ENCODE results near the gene PARP3. TPM values are rescaled to one million over a fixed set of nuclear protein-coding genes. Genes with fewer than 3 reads are reported as not detected.
"Not testable (repeated sequence)": the region's sequence is repeated elsewhere in the genome, so short reads cannot be mapped to it uniquely, and the experiment has no call there.

The PARP3 gene
- total RNA-seq = 9.7 and 12.7 TPM in 2 replicates

DNA sequence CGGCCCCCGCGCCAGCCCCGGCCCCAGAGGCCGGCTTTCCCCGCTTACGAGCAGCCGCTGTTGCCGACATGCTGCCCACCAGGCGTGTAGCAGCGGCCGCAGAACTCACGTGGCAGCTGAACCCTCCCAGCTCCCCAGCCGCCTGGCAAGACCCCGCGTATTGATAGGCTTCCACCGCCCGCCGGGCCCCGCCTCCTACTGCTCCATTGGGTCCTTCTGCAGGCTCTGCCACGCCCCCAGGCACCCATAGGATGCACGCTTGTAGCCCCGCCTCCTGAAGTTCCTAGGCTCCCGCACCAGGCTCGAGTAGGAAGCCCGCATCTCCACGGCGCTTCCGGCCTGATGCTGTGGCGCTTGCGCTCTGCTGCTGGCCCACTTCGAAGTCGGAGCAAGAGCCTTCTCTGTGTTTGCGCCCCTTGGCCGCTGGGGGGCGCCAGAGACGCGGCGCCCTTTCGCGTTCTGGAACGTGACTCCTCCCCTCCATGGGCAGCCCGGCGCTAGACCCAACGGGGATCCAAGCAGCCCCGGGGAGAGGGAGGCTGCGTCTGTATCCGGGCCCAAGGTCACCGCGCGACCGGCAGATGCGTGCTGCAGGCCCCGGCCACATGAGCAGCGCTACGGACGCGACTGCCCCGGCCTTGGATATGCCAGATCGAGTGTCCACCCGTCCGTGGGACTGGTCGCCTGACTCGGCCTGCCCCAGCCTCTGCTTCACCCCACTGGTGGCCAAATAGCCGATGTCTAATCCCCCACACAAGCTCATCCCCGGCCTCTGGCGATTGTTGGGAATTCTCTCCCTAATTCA lies at the start of gene PARP3, which contains the start of gene RRP9:
Gene PARP3 (plus strand): TSS at position 566 of the 805 bp plus-strand sequence. CDS start 993 bp downstream, outside the sequence.
Gene RRP9 (minus strand): TSS at position 107 of the 805 bp plus-strand sequence. CDS start 37 bp downstream, at position 70.
- POLR2A ChIA-PET = interaction anchor here (0.6 to 2.6 kb wide), 13 partner anchors 9 to 557 kb away, joined by 3 to 35 read pairs (median 4); partner anchors contain the start of genes ABHD14A, ABHD14B, ACY1 and DUSP7
- CTCF ChIA-PET = interaction anchor here (0.6 to 2.2 kb wide), 11 partner anchors 11 to 178 kb away, joined by 3 to 27 read pairs (median 3); partner anchors contain the start of genes ABHD14B, ACY1, DUSP7 and PCBP4
- H3K27me3 Mint-ChIP-seq = no peaks in the 10 kb centered on the region
- intact Hi-C loops (cut with micrococcal nuclease) = loop anchor here (1.0 to 5.0 kb wide), 12 partner anchors 14 to 765 kb away; partner anchors contain the start of genes ABHD14B, ACY1, GLT8D1 and MANF
- peak; percentile 96 for DNase-seq
- H3K27ac Mint-ChIP-seq = peak within 1 kb of the TSS; percentile 77
- peak; percentile 34 for TF ChIP-seq CTCF (IDR thresholded peaks at IDR 0.05)
- H3K4me3 Mint-ChIP-seq = peak within 1 kb of the TSS; percentile 90
- peaks cover 28% of the 10 kb centered on the region for H3K36me3 Mint-ChIP-seq (ENCODE audit: low read depth)
- peak; percentile 94 for ATAC-seq (ENCODE audit: low read depth)
- H3K9me3 Mint-ChIP-seq = no peaks in the 10 kb centered on the region
- H3K4me1 Mint-ChIP-seq = peaks cover 38% of the 10 kb centered on the region

- no peaks in the 10 kb centered on the region for H3K4me1 Mint-ChIP-seq
- no peak overlapping the region for H3K27ac Mint-ChIP-seq
- H3K27me3 Mint-ChIP-seq = peaks cover 48% of the 10 kb centered on the region
- ATAC-seq (ENCODE audit: low read depth) (no peak), DNase-seq (no peak)
- no peaks in the 10 kb centered on the region for H3K36me3 Mint-ChIP-seq (ENCODE audit: low read depth)
- CTCF ChIA-PET = no interaction called here
- no peaks in the 10 kb centered on the region for H3K9me3 Mint-ChIP-seq
- no peak overlapping the region for H3K4me3 Mint-ChIP-seq
- POLR2A ChIA-PET = no interaction called here
- TF ChIP-seq CTCF (IDR thresholded peaks at IDR 0.05) = no peak
- intact Hi-C loops (cut with micrococcal nuclease) = no loop called here
These were observed 47.8 kb upstream of the PARP3 start for GRCh38 chr3:51894391-51894790.

- no peak for TF ChIP-seq CTCF (IDR thresholded peaks at IDR 0.05)
- peaks cover 49% of the 10 kb centered on the region for H3K27me3 Mint-ChIP-seq
- intact Hi-C loops (cut with micrococcal nuclease) = no loop called here
- no peak overlapping the region for H3K27ac Mint-ChIP-seq
- DNase-seq (no peak), ATAC-seq (ENCODE audit: low read depth) (no peak)
- CTCF ChIA-PET = no interaction called here
- no peaks in the 10 kb centered on the region for H3K36me3 Mint-ChIP-seq (ENCODE audit: low read depth)
- H3K4me3 Mint-ChIP-seq = no peak overlapping the region
- no peaks in the 10 kb centered on the region for H3K4me1 Mint-ChIP-seq
- no peaks in the 10 kb centered on the region for H3K9me3 Mint-ChIP-seq
- POLR2A ChIA-PET = no interaction called here
These were observed 47.2 kb upstream of the PARP3 start for GRCh38 chr3:51894939-51895338.

GRCh38 chr3:51896607-51897305 lies 45.4 kb upstream of the PARP3 start:
- Mint-ChIP-seq H3K4me1 (no peaks in the 10 kb centered on the region), H3K36me3 (ENCODE audit: low read depth) (no peaks in the 10 kb centered on the region), H3K27me3 (peaks cover 48% of the 10 kb centered on the region), H3K27ac (no peak overlapping the region), H3K4me3 (no peak overlapping the region), H3K9me3 (no peaks in the 10 kb centered on the region)
- TF ChIP-seq CTCF (IDR thresholded peaks at IDR 0.05) = no peak
- ChIA-PET CTCF (no interaction called here), POLR2A (no interaction called here)
- intact Hi-C loops (cut with micrococcal nuclease) = no loop called here
- DNase-seq (no peak), ATAC-seq (ENCODE audit: low read depth) (no peak)

- no peak for DNase-seq
- H3K27ac Mint-ChIP-seq = no peak overlapping the region
- TF ChIP-seq CTCF (IDR thresholded peaks at IDR 0.05) = no peak
- POLR2A ChIA-PET = no interaction called here
- no peaks in the 10 kb centered on the region for H3K9me3 Mint-ChIP-seq
- H3K4me1 Mint-ChIP-seq = no peaks in the 10 kb centered on the region
- intact Hi-C loops (cut with micrococcal nuclease) = no loop called here
- CTCF ChIA-PET = no interaction called here
- ATAC-seq (ENCODE audit: low read depth) = no peak
- peaks cover 49% of the 10 kb centered on the region for H3K27me3 Mint-ChIP-seq
- H3K36me3 Mint-ChIP-seq (ENCODE audit: low read depth) = no peaks in the 10 kb centered on the region
- no peak overlapping the region for H3K4me3 Mint-ChIP-seq
These were observed 44.8 kb upstream of the PARP3 start for GRCh38 chr3:51897391-51897790.

DNA sequence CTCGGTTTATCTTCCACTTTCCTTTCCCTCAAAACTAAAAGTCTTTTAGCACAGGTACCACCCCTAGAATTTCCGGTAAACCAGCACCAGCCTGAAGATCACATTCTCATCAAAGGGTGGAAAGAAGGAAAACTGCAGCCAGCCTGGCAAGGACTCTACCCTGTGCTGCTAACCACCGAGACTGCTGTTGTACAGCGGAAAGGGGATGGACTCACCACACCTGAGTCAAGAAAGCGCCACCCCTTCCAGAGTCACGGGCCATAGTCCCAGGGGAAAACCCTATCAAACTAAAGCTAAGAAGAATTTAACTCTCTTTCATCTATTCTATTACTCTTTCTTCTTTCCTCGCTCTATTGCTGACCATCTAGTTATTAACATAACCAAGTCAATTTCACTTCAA lies 42.1 kb upstream of the PARP3 start:
- POLR2A ChIA-PET = not testable (repeated sequence)

DNA sequence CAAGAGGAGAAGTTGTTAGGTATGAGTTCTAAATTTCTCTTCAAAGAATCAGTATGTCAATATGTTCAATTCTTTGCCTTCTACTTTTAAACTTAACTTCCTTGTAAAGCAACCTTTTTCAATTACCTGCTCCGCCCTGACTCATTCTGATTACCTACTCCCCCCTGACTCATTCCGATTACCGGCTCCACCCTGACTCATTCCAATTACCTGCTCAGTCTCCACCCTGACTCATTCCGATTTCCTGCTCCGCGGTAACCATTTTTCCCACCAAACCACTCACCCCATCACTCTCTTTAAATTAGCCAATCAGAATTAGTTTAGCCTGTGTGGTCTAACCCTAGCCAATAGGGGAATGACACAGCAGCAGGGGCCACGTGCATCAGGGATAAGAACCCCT lies 39.8 kb upstream of the PARP3 start:
- H3K4me1 Mint-ChIP-seq; H3K4me3 Mint-ChIP-seq; H3K27ac Mint-ChIP-seq; DNase-seq; POLR2A ChIA-PET; ATAC-seq (ENCODE audit: low read depth); CTCF ChIA-PET; H3K36me3 Mint-ChIP-seq (ENCODE audit: low read depth); intact Hi-C loops (cut with micrococcal nuclease): not testable (repeated sequence)
- Mint-ChIP-seq H3K9me3 (peaks cover 12% of the 10 kb centered on the region), H3K27me3 (peaks cover 50% of the 10 kb centered on the region)

More for the DNA sequence above, 42.1 kb upstream of the PARP3 start:
- CTCF ChIA-PET; DNase-seq; ATAC-seq (ENCODE audit: low read depth); H3K4me3 Mint-ChIP-seq; H3K27ac Mint-ChIP-seq; H3K4me1 Mint-ChIP-seq; intact Hi-C loops (cut with micrococcal nuclease); H3K36me3 Mint-ChIP-seq (ENCODE audit: low read depth); H3K9me3 Mint-ChIP-seq: not testable (repeated sequence)
- peaks cover 52% of the 10 kb centered on the region for H3K27me3 Mint-ChIP-seq

Data from activated B cell treated with CpG ODN at 0.5 μM for 24 hours (primary cell).